GM18502 (cell line): ENCODE measurements around the gene GNS.
A peak's percentile ranks its signal among the peaks of the same experiment; 100 is the strongest.

Source experiments
- ATAC-seq: cut with Tn5 transposase; IDR thresholded peaks from one replicate; pipeline ENCODE4 v1.9.1; 2021; ENCODE audit warnings: mild to moderate bottlenecking; ENCODE audit not compliant: unreplicated experiment, poor library complexity

Gene GNS

DNA sequence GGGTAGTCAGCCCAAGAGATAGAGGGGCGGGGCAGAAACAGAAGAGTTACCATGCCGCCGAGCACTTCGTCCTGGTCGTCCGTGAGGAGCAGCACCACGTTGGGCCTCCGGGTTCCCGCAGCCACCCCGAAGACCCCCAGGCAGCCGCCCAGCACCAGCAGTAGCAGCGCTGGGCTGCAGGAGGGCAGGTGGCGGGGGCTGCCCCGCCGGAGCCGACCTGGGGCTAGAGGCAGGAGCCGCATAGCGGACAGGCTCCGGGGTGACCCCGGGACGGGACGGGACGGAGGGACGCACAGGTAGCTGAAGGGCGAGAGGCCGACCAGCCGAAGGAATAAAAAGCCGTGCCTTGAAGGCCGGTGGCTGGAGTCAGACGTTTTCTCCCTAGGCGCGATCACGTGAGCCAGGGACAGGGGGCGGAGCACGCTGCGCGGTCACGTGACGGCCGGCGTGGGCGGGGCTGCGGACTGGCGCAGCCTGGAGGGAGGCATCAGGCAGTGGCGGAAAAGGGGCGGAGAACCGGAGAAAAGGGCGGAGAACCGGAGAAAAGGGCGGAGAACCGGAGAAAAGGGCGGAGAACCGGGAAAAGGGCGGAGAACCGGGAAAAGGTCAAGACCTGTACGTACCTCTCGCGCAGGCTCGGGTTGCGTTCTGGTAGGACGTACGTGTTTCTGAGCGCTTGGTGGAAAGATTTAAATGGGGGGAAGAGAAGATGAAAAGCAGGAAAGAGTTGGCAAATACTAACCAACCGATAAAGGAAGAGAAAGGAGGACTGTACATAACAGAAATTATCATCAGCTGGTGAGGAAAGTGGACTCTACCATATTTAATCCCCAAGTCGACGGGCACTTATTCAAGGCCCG lies at the start of gene GNS:
GNS (minus strand) TSS at position 372 of the 860 bp plus-strand sequence; CDS start at position 242, 130 bp downstream.
- peak; percentile 83 for ATAC-seq

DNA sequence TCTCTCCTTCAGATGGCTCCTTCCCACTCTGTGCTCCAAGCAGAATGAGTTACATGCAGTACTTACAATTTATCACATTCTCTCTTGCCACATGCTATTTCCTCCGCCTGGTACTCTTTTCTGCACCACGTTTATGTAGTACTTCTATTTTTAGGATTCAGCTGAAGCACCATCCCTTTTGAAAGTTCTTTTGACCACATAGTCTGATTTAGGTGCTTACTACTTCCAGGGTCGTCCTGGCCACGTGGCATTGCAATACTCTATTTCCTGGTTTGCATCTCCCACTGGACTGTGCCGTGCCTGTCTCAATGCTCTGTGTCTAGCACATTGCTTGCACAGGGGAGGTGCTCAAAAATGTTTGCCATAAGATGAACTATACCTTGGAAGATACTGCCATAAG lies 48.9 kb upstream of the GNS start:
- peak; percentile 67 for ATAC-seq

DNA sequence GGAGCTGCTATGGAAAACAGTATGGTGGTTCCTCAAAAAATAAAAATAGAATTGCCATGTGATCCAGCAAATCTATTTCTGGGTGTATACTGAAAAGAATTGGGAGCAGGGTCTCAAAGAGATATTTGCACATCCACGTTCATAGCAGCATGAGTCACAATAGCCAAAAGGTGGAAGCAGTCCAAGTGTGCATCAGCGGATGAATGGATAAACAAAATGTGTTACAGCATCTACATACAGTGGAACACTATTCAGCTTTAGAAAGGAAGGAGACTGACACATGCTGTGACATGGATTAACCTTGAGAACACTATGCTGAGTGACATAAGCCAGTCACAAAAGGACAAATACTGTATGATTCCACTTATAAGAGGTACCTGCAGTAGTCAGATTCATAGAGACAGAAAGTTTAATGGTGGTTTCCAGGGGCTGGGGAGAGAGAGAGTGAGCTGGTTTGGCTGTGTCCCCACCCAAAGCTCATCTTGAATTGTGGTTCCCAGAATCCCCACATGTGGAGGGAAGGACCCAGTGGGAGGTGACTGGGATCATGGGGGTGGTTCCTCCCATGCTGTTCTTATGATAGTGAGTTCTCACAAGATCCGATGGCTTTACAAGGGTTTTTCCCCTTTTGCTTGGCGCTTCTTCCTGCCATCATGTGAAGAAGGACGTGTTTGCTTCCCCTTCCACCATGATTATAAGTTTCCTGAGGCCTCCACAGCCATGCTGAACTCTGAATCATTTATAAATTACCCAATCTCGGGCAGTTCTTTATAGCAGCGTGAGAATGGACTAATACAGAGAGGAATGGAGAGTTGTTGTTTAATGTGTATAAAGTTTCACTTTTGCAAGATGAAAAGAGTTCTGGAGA lies 47.6 kb upstream of the GNS start:
- no peak for ATAC-seq

DNA sequence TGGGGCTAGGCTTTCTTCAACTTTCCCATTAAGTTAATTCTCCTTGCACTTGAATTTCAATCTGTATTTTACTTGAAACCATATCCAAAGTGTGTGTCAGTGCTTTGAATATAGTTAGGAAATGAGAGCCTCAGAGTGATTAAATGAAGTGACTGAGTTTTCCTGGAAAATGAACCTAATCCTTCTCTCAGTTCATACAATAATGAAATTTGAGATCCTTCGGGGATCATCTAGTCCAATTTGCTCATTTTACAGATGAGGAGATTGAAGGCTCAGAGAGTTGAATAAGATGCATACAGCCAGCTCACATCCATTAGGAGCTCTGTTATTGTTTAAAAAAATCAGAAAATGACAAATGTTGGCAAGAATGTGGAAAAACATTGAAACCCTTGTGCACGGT lies 47.0 kb upstream of the GNS start:
- ATAC-seq: no peak

DNA sequence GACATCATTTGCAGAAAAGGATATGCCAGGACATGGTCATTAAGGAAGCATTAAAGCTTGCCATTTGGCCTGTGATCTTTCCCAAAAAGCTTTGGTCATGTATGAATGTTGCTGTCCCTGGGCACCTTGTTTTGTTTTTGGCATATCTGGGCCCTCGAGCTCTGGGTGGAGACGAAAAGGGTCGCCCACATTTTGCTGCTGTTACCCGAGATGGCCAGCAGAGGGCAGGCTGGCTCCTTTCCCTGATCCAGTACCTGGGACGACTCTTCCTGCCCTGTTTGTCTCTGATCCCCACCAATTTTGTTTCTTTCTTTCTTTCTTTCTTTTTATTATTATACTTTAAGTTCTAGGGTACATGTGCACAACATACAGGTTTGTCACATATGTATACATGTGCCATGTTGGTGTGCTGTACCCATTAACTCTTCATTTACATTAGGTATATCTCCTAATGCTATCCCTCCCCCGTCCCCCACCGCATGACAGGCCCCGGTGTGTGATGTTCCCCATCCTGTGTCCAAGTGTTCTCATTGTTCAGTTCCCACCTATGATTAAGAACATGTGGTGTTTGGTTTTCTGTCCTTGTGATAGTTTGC lies 43.1 kb upstream of the GNS start:
- peak; percentile 54 for ATAC-seq

DNA sequence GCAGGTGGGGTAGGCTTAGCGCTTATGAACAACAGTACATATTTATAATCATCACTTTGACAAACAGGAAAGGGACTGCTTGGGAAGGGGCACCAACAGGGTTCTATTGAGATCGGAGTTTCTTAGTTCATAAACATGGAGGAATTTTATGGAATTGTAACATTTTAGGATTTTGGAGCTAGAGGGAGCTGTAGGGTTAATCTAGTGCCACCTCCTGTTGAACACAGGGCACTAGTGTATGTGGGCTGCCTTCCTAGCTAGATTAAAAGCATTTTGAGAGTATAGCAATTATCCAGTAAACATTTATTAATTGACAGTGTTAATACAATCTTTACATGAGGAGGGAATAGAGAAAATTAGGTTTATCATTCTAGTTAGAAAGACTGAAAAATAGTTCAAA lies 42.2 kb upstream of the GNS start:
- no peak for ATAC-seq

DNA sequence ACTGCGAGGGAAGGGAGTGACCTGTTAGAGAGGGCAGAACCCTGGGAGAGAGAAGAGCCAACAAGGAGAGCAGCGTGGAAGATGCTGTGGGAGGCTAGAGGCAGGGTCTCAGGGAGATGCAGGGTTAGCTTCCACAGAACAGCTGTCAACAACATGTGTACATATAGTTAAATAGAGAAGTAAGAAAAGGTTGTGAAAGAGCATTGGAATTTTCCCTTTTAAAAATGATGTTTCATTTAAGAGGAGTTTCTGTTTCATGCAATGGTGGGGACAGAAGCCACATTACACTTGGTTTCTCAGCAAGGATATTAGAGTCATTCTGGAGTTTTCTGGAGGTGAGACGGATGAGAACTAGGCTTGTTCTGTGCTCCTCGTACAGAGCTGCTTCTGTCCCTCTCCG lies 41.4 kb upstream of the GNS start:
- ATAC-seq: peak; percentile 69

DNA sequence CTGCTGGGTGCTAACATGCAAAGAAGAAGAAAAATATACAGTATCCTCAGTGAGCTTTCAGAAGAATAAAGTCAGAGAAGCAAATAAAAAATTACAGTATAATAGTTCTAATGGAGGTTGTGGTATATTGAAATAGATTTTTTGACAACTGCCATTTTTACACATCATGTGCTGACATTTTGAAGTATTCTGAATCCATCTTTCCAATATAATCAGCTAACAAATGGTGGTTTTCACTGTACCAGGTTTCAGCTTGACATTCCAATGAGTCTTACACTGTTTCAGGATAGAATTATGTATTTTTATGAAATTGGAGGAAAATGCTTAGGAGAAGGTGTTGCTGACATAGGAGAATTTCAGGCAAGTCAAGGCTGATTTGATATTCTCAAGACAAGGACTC lies 39.0 kb upstream of the GNS start:
- ATAC-seq: no peak

DNA sequence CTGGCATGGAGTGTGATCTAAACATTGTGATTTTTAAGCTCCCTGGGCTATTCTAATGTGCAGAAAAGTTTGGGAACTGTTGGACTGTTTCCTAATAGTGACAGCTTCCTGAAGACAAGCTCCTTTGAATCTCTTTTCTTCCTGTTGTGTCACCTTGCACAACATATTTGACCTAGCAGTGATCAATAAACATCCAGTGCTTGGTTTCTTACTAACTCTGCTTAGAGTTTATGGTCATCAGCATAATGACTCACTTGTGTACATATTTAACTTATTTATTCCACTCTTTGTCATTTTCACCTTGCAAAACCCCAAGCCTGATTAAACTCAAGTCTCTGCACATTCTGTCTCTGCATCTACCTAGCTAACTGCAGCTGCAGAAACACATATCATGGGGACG lies 38.0 kb upstream of the GNS start:
- no peak for ATAC-seq

DNA sequence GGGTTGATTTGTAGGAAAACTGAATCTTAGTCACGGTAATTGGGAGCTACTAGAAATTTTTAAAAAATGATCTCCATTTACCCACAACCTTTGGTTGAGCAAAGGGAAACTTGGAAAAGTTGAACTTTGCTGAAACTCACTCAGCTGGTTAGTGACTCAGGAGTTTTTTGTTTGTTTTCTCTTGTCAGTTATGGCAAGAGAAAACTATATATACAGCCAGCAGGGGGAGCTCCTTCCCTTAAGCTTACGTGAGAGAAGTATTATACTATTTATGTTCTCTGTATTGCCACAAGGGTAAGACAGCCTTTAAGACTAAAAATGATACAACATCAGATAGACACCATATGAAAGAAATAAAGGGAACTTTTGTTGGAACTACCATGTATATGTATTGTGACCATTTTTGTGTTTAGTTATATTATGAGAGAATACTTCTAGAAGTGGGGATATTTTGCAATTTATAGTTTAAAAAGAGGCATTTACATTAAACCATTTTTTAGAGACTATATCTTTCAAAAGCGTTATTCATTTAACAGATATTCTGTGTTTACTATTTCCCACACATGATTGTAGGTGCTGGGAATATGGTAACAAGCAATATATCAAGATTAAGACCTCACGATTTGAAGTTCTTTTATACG lies 37.1 kb upstream of the GNS start:
- ATAC-seq: peak; percentile 76

DNA sequence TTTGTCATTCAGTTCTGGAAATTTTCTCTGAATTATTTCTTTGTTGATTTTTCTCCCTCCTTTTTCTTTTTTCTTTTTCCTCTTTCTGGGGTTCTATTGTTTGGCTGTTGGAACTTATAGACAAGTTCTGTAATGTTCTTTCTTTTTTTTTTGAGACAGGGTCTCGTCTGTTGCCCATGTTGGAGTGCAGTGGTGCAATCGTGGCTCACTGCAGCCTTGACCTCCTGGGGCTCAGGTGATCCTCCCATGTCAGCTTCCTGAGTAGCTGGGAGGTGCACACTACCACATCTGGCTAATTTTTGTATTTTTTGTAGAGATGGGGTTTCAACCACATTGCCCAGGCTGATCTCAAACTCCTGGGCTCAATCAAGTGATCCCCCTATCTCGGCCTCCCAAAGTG lies 35.1 kb upstream of the GNS start:
- ATAC-seq: no peak

DNA sequence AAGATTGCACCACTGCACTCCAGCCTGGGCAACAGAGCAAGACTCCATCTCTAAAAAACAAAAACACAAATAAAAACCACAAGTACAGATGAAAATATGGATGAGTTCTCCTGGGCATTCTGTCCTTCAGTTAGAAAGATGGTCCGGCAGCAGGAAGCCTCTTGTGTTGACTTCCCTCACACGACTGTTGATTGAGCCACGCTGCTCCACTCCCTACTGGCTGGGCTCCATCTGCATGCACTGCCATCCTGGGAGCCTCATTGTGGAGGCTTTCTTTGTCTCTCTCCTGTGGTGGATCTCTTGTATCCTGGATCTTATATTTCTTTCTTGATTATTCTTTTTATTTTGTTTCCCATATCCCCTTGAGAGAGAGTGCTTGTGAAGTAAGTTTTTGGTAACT lies 34.4 kb upstream of the GNS start:
- ATAC-seq: no peak

DNA sequence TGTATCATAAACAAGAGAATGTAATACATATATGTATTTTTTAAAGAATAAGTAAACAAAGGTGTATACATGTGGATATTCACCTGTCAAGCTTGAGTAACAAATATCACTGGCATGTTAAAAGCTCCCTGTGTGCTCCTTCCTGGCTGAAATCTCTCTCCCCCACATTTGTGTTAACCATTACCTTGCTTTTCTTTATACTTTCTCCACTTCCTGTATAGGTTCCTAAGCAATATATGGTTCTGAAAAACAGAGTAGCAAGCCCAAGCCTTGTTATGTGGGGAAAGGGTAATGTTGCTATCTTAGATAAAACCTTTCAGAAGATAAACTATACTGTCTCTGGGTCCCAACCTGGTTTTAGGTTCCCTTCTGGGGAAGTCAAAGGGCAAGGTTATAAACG lies 32.9 kb upstream of the GNS start:
- no peak for ATAC-seq

DNA sequence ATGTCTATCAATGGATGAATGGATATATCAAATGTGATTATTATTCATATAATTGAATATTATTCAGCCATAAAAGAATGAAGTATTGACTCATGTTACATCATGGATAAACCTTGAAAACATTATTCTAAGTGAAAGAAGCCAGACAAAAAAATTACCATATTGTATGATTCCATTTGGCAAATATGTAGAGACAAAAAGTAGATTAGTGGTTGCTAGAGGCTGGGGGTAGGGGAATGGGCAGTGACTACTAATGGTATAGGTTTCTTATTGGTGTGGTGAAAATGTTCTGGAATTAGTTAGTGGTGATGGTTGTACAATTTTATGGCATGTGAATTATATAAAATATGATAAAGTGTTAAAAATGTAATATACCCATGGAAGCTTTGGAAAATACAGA lies 31.8 kb upstream of the GNS start:
- ATAC-seq: no peak

DNA sequence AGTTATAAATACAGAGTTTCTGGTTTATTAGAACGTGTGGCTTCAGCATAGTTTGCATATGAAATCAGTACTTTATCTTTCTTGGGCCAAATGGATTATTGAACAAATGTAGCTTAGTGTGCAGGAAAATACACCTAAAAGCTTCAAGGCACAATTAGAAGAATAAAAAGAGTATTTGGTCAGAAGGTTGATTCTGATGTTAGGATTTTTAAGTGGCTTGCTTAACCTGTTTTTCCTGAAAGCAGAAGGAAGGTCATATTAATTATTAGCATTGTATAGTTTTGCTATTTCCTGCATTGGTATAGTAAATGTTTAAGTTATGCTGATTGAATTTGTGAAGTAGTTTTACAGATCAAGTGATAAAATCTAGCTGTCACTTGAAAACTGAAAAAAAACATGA lies 31.0 kb upstream of the GNS start:
- ATAC-seq: no peak

DNA sequence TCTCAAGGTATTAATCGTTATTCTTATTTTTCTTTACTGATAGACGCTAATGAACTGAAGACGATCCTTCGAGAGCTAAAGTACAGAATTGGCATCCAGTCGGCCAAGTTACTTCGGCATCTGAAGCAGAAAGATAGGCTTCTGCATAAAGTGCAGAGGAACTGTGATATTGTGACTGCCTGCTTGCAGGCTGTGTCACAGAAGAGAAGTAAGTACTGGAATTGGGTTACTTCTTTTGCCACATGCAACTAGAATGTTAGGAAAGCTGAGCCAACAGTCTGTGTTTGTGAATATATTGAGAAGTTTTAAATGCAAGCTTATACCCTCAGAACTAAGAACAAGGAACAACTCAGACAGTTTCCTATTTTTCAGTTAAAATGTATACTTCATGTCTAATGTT lies 26.6 kb upstream of the GNS start:
- ATAC-seq: no peak

DNA sequence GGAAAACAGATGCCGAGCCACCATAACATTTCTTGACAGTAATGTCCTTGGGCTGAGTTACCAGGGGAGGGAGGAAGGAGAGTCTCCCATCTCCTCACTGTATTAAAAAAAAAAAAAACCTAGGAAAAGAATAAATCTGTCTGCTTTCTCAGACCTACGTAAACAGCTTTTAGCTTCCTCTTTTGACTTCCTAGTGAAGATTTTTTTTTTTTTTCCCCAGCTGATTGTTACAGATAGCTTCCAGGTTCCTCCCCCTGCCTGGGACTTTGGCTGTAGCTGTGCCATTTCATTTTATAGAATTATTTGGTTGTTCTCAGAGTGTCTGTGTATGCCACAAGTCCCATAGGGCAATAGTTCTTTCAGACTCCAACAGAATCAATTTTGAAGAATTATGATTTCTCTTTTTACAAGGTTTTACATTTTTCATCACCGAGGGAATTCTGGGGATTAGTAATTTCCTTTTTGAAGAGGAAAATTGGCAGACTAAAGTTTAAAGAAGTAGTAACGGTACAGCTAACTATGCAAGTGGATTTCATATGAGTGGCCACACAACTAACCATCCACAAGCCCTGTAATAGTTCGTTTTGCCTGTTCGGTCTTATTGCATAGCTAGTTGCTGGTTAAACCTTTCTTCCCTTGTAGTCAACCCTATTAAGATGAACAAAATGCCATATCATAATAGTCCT lies 23.1 kb upstream of the GNS start:
- no peak for ATAC-seq

DNA sequence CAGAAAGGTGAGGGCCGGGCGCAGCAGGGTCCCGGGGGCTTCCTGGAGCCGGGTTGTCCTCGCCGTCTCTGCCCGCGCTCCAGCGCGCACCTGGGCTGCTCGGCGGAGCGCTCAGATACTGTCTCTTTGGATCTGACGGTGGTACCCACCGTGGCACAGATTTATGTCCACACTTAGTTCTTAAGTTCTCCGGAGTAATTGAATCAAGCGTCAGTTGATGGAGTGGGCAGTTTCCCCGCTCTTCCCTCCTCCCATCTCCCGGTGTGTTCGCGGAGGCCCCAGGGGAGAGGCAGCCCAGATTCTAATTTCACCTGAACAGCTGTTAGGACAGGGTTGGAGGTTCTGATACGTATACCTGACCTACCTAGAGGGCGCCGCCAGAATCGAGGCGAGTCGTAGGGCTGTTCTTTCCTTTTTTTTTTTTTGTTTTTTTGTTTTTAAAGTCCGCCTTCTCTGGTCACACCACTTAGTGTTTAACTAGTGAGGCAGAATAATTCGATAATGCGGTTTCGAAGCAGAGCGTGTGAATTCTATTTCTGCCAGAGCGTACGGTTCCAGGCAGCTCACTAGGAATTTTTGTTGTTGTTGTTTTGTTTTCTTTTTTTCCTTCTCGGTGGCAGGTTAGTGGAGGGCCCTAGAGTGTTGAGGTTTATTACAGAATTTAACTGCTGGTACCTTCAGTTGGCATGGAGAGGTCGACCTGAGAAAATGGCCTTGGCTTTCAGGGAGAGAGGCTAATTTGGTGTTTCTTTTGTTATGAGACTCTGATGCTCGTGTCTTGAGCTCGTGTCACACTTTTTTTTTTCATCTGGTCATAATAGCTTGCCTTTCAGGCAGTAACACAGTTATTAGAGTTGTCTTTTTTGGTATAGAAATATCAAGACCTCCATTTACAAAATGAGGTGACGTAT lies 22.3 kb upstream of the GNS start:
- peak; percentile 18 for ATAC-seq
